Measurements from ENCODE around the gene VPS9D1.
"Not testable (repeated sequence)": the region's sequence is repeated elsewhere in the genome, so short reads cannot be mapped to it uniquely, and the experiment has no call there.

VPS9D1 gene

GRCh38 chr16:89670496-89671431 is 49.9 kb downstream of the VPS9D1 start:
- intact Hi-C loops (cut with DNase I): no loop called here
- no peak for DNase-seq

- DNase-seq: no peak
- intact Hi-C loops (cut with DNase I): no loop called here
Observed at GRCh38 chr16:89669755-89670154, 50.9 kb downstream of the VPS9D1 start.

GRCh38 chr16:89668790-89669158 is 51.9 kb downstream of the VPS9D1 start:
- intact Hi-C loops (cut with DNase I): no loop called here
- no peak for DNase-seq

- intact Hi-C loops (cut with DNase I): no loop called here
- DNase-seq: no peak
Observed at GRCh38 chr16:89667633-89668032, 53.1 kb downstream of the VPS9D1 start.

- peak in 7 of 10 donors; percentile 33 to 93 (median 54) for DNase-seq
- intact Hi-C loops (cut with DNase I): not testable (repeated sequence)
Observed at GRCh38 chr16:89667000-89667399, 53.7 kb downstream of the VPS9D1 start.

- DNase-seq; intact Hi-C loops (cut with DNase I): not testable (repeated sequence)
Observed at GRCh38 chr16:89664238-89664637, 56.5 kb downstream of the VPS9D1 start.

GRCh38 chr16:89661215-89661614 is 59.5 kb downstream of the VPS9D1 start:
- intact Hi-C loops (cut with DNase I): no loop called here
- no peak for DNase-seq

- DNase-seq: no peak
Observed at GRCh38 chr16:89660146-89660545, 60.6 kb downstream of the VPS9D1 start.

GRCh38 chr16:89658221-89658879 is 62.3 kb downstream of the VPS9D1 start:
- intact Hi-C loops (cut with DNase I): loop anchor here (5.0 kb wide), 1 partner anchor 416 kb away; no protein-coding TSS in a partner anchor
- peak in 2 of 10 donors; percentile 78 to 85 for DNase-seq

More at GRCh38 chr16:89660146-89660545, 60.6 kb downstream of the VPS9D1 start:
- intact Hi-C loops (cut with DNase I): no loop called here

- intact Hi-C loops (cut with DNase I): loop anchor here (5.0 kb wide), 1 partner anchor 415 kb away; no protein-coding TSS in a partner anchor
- DNase-seq: peak; percentile 84 to 99 (median 92)
Observed at GRCh38 chr16:89657442-89658220, 63.1 kb downstream of the VPS9D1 start, which contains the start of the genes CHMP1A and SPATA33. Gene CHMP1A (minus strand): TSS chr16:89657708. CDS start chr16:89657588, 120 bp downstream. Gene SPATA33 (plus strand): TSS chr16:89657836. CDS start chr16:89657912, 76 bp downstream.

All from posterior cingulate gyrus (tissue), 11 donors.